CD4-positive, alpha-beta T cell treated with Interleukin-6 at 100 ng/mL for 8 hours (primary cell): ENCODE results near the gene RNF31.

Experiments
- DNase-seq: peaks from one replicate; pipeline ENCODE4 v3.0.0-alpha.2; 2020; ENCODE audit warnings: mixed read lengths, low spot score

Gene RNF31

DNA sequence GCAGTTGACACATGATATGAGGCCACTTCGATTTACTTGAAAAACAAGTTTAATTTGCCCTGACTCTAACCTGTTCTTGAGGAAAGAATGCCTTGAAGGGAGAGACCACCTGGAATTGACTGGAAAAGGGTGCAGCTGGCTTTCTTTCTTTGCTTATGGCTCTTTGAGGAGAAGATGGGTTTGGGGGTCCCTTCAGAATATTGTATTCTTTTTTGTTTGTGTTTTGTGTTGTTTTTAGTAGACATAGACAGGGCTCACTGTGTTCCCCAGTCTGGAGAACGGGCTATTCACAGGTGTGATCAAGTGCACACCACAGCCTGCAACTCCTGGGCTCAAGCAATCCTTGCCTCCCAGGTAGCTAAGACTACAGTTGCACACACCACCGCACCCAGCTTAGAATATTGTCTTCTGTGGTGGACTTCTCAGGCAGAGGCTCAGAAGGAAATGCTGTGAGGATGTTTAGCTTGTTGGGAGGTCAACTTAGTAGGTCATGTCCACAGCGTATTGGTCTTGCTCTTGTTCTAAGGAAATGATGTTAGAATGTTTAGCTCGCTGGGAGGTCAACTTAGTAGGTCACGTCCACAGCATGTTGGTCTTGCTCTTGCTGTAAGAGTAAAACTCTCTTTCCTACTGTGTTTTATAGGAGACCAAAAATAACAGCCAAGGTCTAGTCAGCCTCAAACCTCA is 31.0 kb upstream of the RNF31 start:
- no peak for DNase-seq

DNA sequence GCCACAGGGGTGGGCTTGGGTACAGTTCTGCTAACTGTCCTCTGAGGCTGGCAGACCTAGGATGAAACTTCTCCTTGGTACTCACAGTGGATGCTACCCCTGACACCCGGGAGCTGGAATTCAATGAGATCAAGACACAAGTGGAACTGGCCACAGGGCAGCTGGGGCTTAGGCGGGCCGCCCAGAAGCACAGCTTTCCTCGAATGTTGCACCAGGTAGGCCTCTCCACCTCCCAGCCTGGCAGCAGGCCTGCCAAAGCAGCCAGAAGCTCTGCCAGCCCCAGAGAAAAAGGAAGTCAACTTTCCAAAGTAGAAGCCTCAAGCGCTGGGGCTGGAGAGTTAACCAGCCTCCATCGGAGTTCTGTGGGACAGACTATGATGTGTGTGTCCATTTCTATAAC is 30.1 kb upstream of the RNF31 start:
- DNase-seq = no peak

- no peak for DNase-seq
Observed at GRCh38 chr14:24119691-24120090, 27.6 kb upstream of the RNF31 start.

DNA sequence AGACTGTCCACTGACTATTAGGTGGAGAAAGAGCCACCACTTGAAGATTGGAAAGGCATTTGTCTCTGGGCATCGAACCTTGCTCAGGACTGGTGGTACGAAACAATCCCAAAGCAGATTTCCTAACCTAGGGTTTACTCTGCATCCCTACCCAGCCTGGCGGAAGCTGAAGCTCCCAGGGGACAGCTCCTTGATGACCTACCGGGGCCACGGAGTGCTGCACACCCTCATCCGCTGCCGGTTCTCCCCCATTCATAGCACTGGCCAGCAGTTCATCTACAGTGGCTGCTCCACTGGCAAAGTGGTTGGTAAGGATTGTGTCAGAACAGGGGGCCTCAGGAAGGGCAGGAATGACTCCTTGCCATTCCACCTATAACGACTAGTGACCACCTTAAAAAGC is 26.1 kb upstream of the RNF31 start:
- DNase-seq = no peak

DNA sequence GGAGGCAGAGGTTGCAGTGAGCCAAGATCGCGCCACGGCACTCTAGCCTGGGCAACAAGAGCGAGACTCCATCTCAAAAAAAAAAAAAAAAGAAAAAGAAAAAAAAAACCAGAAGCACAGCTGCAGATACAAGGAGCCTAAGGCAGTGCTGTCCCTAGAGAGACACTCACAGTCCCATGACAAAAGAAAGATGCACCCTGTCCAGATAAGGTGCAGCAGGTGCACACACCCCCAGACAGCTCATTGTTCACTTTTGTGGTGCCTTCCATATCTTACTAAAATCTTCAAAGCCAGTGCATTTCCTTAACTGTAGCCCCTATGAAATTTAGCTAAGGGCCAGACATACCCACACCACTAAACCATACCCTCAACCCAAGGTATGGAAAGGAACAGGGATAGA is 24.9 kb upstream of the RNF31 start:
- no peak for DNase-seq

GRCh38 chr14:24122898-24123297 is 24.4 kb upstream of the RNF31 start:
- no peak for DNase-seq

GRCh38 chr14:24123424-24124417 is 23.6 kb upstream of the RNF31 start:
- no peak for DNase-seq

DNA sequence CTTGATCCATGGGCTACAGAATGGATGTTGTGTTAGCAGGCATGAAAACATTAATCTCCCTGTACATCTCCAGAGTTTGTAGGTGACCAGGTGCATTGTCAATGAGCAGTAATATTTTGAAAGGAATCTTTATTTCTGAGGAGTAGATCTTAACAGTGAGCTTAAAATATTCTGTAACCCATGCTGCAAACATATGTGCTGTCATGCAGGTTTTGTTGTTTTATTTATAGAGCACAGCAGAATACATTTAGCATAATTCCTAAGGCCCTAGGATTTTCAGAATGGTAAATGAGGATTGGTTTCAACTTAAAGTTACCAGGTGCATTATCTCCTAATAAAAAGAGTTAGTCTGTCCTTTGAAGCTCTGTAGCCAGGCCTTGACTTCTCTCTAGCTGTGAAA is 20.4 kb upstream of the RNF31 start:
- DNase-seq = no peak

DNA sequence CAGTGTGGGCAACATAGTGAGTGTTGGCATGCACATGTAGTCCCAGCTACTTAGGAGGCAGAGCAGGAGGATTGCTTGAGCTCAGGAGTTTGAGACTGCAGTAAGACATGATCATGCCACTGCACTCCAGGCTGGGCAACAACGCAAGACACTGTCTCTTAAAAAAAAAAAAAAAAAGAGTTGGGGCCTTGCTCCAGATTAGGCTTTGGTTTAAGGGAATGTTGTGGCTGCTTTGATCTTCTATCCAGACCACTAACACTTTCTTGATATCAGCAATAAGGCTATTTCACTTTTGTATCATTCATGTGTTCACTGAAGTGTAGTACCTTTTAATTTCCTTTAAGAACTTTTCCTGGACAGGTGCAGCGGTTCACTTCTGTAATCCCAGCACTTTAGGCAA is 19.6 kb upstream of the RNF31 start:
- no peak for DNase-seq

DNA sequence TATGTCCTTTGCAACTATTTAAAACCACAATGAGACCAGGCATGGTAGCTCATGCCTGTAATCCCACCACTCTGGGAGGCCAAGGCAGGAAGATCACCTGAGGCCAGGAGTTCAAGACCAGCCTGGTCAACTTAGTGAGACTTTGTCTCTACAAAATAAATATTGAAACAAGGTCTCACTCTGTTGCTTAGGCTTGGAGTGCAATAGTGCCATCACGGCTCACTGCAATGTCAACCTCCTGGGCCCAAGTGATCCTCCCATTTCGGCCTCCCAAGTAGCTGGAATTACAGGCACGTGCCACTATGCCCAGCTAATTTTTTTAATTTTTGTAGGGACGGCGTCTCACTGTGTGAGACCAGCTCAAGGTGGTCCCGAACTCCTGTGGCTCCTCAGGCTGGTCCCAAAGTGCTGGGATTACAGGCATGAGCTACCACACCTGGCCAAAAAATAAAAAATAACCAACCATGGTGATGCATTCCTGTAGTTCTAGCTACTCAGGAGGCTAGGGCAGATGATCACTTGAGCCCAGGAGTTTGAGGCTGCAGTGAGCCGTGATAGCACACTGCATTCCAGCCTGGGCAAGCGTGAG is 17.8 kb upstream of the RNF31 start:
- no peak for DNase-seq

GRCh38 chr14:24130380-24130716 is 16.9 kb upstream of the RNF31 start, which contains the start of gene FITM1:
TSS of gene FITM1 (plus strand) at chr14:24130659. CDS start at chr14:24131564, 905 bp downstream.
- DNase-seq = no peak

GRCh38 chr14:24130717-24131548 is 16.4 kb upstream of the RNF31 start:
- no peak for DNase-seq

GRCh38 chr14:24131549-24131966 is 15.7 kb upstream of the RNF31 start:
- no peak for DNase-seq

DNA sequence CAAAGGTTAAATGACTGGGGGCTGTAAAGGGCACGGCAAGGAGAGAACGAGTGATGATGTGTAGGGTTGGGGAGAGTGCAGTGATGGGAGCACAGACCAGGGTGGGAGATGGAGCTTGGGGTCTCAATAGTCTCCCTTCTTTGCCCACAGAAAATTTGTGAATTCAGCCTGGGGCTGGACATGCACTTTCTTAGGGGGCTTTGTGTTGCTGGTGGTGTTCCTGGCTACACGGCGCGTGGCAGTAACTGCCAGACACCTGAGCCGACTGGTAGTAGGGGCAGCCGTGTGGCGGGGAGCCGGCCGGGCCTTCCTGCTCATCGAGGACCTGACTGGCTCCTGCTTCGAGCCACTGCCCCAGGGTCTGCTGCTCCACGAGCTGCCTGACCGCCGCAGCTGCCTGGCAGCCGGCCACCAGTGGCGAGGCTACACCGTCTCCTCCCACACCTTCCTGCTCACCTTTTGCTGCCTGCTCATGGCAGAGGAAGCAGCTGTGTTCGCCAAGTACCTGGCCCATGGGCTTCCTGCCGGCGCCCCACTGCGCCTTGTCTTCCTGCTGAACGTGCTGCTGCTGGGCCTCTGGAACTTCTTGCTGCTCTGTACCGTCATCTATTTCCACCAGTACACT is 15.1 kb upstream of the RNF31 start:
- DNase-seq = peak; percentile 49

- DNase-seq = no peak
Observed at GRCh38 chr14:24132976-24133375, 14.3 kb upstream of the RNF31 start.

- no peak for DNase-seq
Observed at GRCh38 chr14:24133735-24134134, 13.6 kb upstream of the RNF31 start.

- no peak for DNase-seq
Observed at GRCh38 chr14:24135584-24135833, 11.8 kb upstream of the RNF31 start.

- peak; percentile 92 for DNase-seq
Observed at GRCh38 chr14:24135834-24136683, 11.2 kb upstream of the RNF31 start, which contains the start of gene PSME1. TSS of gene PSME1 (plus strand) at chr14:24136194. CDS start at chr14:24136263, 69 bp downstream.

- no peak for DNase-seq
Observed at GRCh38 chr14:24136684-24137528, 10.4 kb upstream of the RNF31 start.
